Psoas muscle (tissue), 8 donors: Measurements from ENCODE around the gene PEX26. TPM values are rescaled to one million over a fixed set of nuclear protein-coding genes. Genes with fewer than 3 reads are reported as not detected.
A peak's percentile ranks its signal among the peaks of the same experiment; 100 is the strongest.

ENCODE experiments used
- ATAC-seq, 4 donors: fragments of 200-7000 bp; cut with Tn5 transposase; one replicate each; pipeline ENCODE4 v1.9.1; 2020; ENCODE audit warnings: moderate library complexity in 3 of 4, mild to moderate bottlenecking in 2 of 4
- DNase-seq, 2 donors: peaks; one replicate each; pipeline ENCODE4 v3.0.0-alpha.2; 2020
- H3K27ac ChIP-seq: fragments of 200-600 bp; one replicate; pipeline ENCODE4 v1.8.0; 2022
- H3K27me3 ChIP-seq, 3 donors: fragments of 200-600 bp in 1 of 3; one replicate each; pipeline versions ENCODE4 v1.6.1 to v1.8.0; 2013 to 2022; ENCODE audit warnings: low read length in 2 of 3, mild to moderate bottlenecking in 2 of 3, moderate library complexity in 1 of 3; ENCODE audit not compliant: insufficient read depth in 3 of 3
- H3K36me3 ChIP-seq, 2 donors: fragments of 200-600 bp in 1 of 2; one replicate each; pipeline versions ENCODE4 v1.6.1 to v1.8.0; 2013 to 2022; ENCODE audit warnings: low read depth in 1 of 2, mild to moderate bottlenecking in 1 of 2, moderate library complexity in 1 of 2; ENCODE audit not compliant: insufficient read depth in 1 of 2
- H3K4me1 ChIP-seq: fragments of 200-600 bp; one replicate; pipeline ENCODE4 v1.8.0; 2022
- H3K4me3 ChIP-seq: fragments of 200-600 bp; one replicate; pipeline ENCODE4 v1.8.0; 2022; ENCODE audit warnings: mild to moderate bottlenecking
- H3K9me3 ChIP-seq: fragments of 200-600 bp; one replicate; pipeline ENCODE4 v1.8.0; 2022
- WGBS, 3 donors: extraction: QIAGEN DNeasy Blood & Tissue Kit; methylation state at CpG; one replicate each; pipeline versions ENCODE4 v1.1.6 to v1.1.7; 2013; 5-methylcytosine and 5-hydroxymethylcytosine counted together
- intact Hi-C, 2 donors: fragments of 100-400 bp; cut with DNase I; formaldehyde crosslinking; loops; one replicate each; pipeline versions ENCODE4 v1.11.0 to v1.14.2; 2022
- polyA plus RNA-seq, 3 donors: library from polyadenylated mRNA; stranded (reverse); fragments of 200-250 nt; gene quantifications; one replicate each; pipeline ENCODE4 v1.2.3, GENCODE V29; 2013
- total RNA-seq, 4 donors: library from RNA; stranded (reverse); fragmentation: NEBNext Ultra II Directional in 2 of 4; extraction: Animal tissue kit (Norgen Biotek cat#: 25700) in 2 of 4; gene quantifications; one replicate each; pipeline versions ENCODE4 v1.2.1 to v1.2.4, GENCODE V29; 2021 to 2023
- TF ChIP-seq, protein P1 (sequence below): fragments of 200-600 bp; IDR thresholded peaks from one replicate; pipeline ENCODE4 v1.8.0; 2022; ENCODE audit warnings: antibody characterized with exemption
- donor health status: healthy with polysubstance abuse.
- donor health status: DM: no; HTN: no; CAD: no; lungs with moderate emphysema.
- donor health status: Bipolar disorder and iron deficiency.
- donor health status: healthy.
- donor health status: DM: yes; HTN: yes; CAD: no.
- donor health status: DM: no; HTN: no; CAD: no.
- donor health status: DM: no; HTN: no; CAD: no.
- donor health status: DM: yes; HTN: yes; CAD: no.

PEX26 gene
- total and polyA plus RNA-seq, 7 donors: 11.2 to 23.4 (median 18.8) TPM

- Histone ChIP-seq H3K27ac (peak overlapping the region; percentile 79), H3K36me3 (peaks cover 0 to 41% of the 10 kb centered on the region in 2 donors), H3K9me3 (no peaks in the 10 kb centered on the region), H3K4me1 (peaks cover 18% of the 10 kb centered on the region), H3K4me3 (no peak overlapping the region), H3K27me3 (no peaks in the 10 kb centered on the region)
- 88 to 93% (median 89%) methylated on average over 8 of the region's 8 CpGs for WGBS, 3 donors
- DNase-seq: no peak
- no peak for ATAC-seq
- TF ChIP-seq, protein P1, sequence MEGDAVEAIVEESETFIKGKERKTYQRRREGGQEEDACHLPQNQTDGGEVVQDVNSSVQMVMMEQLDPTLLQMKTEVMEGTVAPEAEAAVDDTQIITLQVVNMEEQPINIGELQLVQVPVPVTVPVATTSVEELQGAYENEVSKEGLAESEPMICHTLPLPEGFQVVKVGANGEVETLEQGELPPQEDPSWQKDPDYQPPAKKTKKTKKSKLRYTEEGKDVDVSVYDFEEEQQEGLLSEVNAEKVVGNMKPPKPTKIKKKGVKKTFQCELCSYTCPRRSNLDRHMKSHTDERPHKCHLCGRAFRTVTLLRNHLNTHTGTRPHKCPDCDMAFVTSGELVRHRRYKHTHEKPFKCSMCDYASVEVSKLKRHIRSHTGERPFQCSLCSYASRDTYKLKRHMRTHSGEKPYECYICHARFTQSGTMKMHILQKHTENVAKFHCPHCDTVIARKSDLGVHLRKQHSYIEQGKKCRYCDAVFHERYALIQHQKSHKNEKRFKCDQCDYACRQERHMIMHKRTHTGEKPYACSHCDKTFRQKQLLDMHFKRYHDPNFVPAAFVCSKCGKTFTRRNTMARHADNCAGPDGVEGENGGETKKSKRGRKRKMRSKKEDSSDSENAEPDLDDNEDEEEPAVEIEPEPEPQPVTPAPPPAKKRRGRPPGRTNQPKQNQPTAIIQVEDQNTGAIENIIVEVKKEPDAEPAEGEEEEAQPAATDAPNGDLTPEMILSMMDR: no peak
- intact Hi-C loops: no loop called here
Observed at GRCh38 chr22:18090286-18090685, 12.5 kb downstream of the PEX26 start.

DNA sequence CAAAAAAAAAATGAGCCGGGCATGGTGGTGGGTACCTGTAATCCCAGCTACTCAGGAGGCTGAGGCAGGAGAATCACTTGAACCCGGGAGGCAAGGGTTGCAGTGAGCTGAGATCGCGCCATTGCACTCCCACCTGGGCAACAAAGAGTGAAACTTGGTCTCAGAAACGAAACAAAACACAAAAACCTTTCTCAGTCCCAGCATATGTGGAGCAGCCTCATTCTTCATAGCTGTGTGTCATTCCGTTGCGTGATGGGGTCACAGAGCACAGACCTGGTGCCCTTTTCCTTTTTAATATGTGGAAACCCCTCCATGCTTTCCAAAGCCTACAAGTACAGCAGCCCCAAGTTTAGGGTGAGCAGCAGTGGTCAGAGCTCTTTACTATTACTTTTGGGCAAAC lies 13.7 kb downstream of the PEX26 start:
- Histone ChIP-seq H3K4me3 (peak overlapping the region; percentile 56), H3K27ac (peak overlapping the region; percentile 86), H3K9me3 (no peaks in the 10 kb centered on the region), H3K4me1 (peaks cover 18% of the 10 kb centered on the region), H3K27me3 (no peaks in the 10 kb centered on the region), H3K36me3 (peaks cover 0 to 29% of the 10 kb centered on the region in 2 donors)
- ATAC-seq (peak; percentile 0 to 7 (median 5)), DNase-seq (no peak)
- 57 to 69% (median 67%) methylated on average over 7 of the region's 7 CpGs for WGBS, 3 donors
- TF ChIP-seq, protein P1: no peak
- intact Hi-C loops: no loop called here

GRCh38 chr22:18091916-18092526 lies 14.2 kb downstream of the PEX26 start:
- Histone ChIP-seq H3K27ac (peak overlapping the region; percentile 86), H3K9me3 (no peaks in the 10 kb centered on the region), H3K36me3 (peaks cover 0 to 23% of the 10 kb centered on the region in 2 donors), H3K27me3 (no peaks in the 10 kb centered on the region), H3K4me3 (peak overlapping the region; percentile 56), H3K4me1 (peaks cover 18% of the 10 kb centered on the region)
- TF ChIP-seq, protein P1: peak; percentile 17
- ATAC-seq (peak; percentile 61 to 72 (median 70)), DNase-seq (peak; percentile 81 to 82)
- 4 to 13% (median 9%) methylated on average over 22 of the region's 22 CpGs for WGBS, 3 donors
- intact Hi-C loops: no loop called here

DNA sequence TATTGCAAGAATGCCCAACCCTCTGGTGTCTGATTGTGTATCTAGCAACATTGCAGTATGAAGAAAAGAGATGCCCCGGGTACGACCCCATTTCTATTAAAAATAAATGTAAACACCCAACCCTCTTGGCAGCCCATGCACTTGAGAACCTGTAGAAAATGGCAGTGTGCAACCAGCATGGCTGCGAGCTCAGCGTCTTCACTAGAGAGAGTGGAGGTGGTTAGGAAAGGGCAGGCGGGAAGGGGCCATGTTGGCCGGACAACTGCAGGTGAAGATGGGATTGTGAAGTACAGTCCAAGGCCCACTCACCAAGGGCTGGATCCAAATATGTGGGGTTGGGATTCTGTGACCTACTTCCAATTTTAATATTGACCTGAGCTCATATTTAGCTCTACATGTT lies 15.9 kb downstream of the PEX26 start:
- no peaks in the 10 kb centered on the region for H3K27me3 ChIP-seq
- no peak for ATAC-seq
- intact Hi-C loops: no loop called here
- peaks cover 0 to 7% of the 10 kb centered on the region in 2 donors for H3K36me3 ChIP-seq
- peaks cover 17% of the 10 kb centered on the region for H3K4me1 ChIP-seq
- H3K9me3 ChIP-seq: no peaks in the 10 kb centered on the region
- H3K4me3 ChIP-seq: no peak overlapping the region
- DNase-seq: no peak
- TF ChIP-seq, protein P1: no peak
- WGBS, 3 donors: 93 to 95% (median 95%) methylated on average over 6 of the region's 6 CpGs
- no peak overlapping the region for H3K27ac ChIP-seq
